T-helper 2 cell treated with Interferon-gamma antibody and Interleukin-4, amounts not matched to agents 5 μg/mL and 100 μg/mL, for 36 hours (primary cell): ENCODE data around the gene PAPOLA.
A peak's percentile ranks its signal among the peaks of the same experiment; 100 is the strongest.
"Not testable (repeated sequence)": the region's sequence is repeated elsewhere in the genome, so short reads cannot be mapped to it uniquely, and the experiment has no call there.

Experiments
- DNase-seq: peaks from one replicate; pipeline ENCODE4 v3.0.0; 2021; ENCODE audit warnings: low spot score
- H3K27ac Mint-ChIP-seq: one replicate; pipeline ENCODE4 v1.8.0; 2021; ENCODE audit warnings: mild to moderate bottlenecking, mixed read lengths
- H3K27me3 Mint-ChIP-seq: one replicate; pipeline ENCODE4 v1.8.0; 2021; ENCODE audit warnings: low read depth, mixed read lengths
- H3K36me3 Mint-ChIP-seq: one replicate; pipeline ENCODE4 v1.8.0; 2021; ENCODE audit warnings: low read depth, mixed read lengths
- H3K4me1 Mint-ChIP-seq: one replicate; pipeline ENCODE4 v1.8.0; 2021; ENCODE audit warnings: low read depth, mixed read lengths
- H3K4me3 Mint-ChIP-seq: one replicate; pipeline ENCODE4 v1.8.0; 2022; ENCODE audit warnings: mild to moderate bottlenecking, moderate library complexity, mixed read lengths
- H3K9me3 Mint-ChIP-seq: one replicate; pipeline ENCODE4 v1.8.0; 2021; ENCODE audit warnings: mixed read lengths

Gene PAPOLA

DNA sequence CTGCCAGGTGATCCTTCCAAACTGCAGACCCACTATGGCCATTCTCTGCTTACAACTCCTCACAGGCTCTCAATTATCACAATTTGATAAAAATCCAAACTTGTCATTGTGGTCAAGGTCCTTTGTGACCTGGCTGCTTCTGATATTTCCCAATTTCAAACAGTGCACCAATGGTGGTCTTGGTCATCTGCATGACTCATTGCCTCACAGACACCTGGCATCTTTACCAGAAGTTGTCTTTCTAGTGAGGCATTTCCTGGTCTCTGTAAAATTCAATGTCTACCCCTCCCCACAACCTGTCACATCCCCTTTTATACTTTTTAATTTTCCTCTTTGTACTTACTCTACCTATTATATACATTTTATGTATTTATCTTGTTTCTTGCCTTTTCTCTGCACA is 17.8 kb upstream of the PAPOLA start:
- peaks cover 12% of the 10 kb centered on the region for H3K27me3 Mint-ChIP-seq
- no peak overlapping the region for H3K27ac Mint-ChIP-seq
- H3K36me3 Mint-ChIP-seq, result no peaks in the 10 kb centered on the region

DNA sequence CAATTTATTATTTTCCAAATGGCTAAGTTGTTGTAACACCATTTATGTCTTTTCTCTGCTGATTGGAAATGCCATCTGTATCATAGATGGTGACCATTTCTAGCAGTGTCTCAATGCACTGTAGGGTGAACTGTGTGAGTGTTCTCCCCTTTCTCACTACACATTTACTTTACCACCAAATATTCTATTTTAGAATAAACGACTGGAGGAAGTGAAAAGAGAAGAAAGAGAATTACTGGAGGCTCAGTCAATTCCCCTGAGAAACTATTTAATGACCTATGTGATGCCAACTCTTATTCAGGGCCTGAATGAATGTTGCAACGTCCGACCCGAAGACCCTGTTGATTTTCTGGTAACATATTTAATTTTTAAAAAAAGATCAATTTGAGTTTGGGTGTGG is 15.5 kb upstream of the PAPOLA start:
- H3K36me3 Mint-ChIP-seq, result no peaks in the 10 kb centered on the region
- H3K27me3 Mint-ChIP-seq, result peaks cover 14% of the 10 kb centered on the region
- H3K4me1 Mint-ChIP-seq, result no peaks in the 10 kb centered on the region
- H3K27ac Mint-ChIP-seq, result no peak overlapping the region
- DNase-seq, result no peak
- no peak overlapping the region for H3K4me3 Mint-ChIP-seq
- no peaks in the 10 kb centered on the region for H3K9me3 Mint-ChIP-seq

More for the DNA sequence above, 17.8 kb upstream of the PAPOLA start:
- no peak for DNase-seq
- no peaks in the 10 kb centered on the region for H3K9me3 Mint-ChIP-seq
- H3K4me1 Mint-ChIP-seq, result no peaks in the 10 kb centered on the region
- H3K4me3 Mint-ChIP-seq, result no peak overlapping the region

DNA sequence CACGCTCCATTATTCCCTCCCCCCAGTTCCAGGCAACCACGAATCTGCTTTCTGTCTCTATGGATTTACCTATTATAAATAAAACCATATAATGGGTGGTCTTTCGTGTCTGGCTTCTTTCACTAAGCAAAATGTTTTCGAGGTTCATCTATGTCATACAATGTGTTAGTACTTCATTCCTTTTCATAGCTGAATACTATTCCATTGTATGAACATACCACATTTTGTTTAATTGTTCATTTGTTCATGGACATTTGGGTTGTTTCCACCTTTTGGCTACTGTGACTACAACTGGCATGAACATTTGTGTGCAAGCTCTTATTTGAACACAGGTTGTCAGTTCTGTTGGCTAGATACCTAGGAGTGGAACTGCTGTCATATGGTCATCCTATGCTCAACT is 12.9 kb upstream of the PAPOLA start:
- Mint-ChIP-seq H3K4me3 (no peak overlapping the region), H3K36me3 (no peaks in the 10 kb centered on the region), H3K27me3 (peaks cover 21% of the 10 kb centered on the region), H3K9me3 (no peaks in the 10 kb centered on the region), H3K4me1 (peaks cover 4% of the 10 kb centered on the region), H3K27ac (no peak overlapping the region)
- DNase-seq, result no peak

DNA sequence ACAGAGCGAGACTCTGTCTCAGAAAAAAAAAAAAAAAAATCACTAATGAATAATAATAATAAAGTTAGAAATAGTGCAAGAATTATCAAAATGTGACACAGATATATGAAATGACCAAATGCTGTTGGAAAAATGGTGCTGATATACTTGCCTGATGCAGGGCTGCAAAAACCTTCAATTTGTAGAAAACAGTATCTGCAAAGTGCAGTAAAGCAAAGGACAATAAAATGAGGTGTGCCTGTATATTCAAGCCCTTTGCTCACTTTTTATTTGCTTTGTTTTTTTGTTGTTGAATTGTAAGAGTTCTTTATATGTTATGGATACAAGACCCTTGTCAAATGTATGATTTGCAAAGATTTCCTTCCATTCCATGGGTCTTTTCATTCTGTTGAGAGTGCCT is 9.0 kb upstream of the PAPOLA start:
- no peaks in the 10 kb centered on the region for H3K36me3 Mint-ChIP-seq
- H3K4me3 Mint-ChIP-seq, result no peak overlapping the region
- no peak overlapping the region for H3K27ac Mint-ChIP-seq
- DNase-seq, result no peak
- H3K4me1 Mint-ChIP-seq, result peaks cover 14% of the 10 kb centered on the region
- H3K9me3 Mint-ChIP-seq, result no peaks in the 10 kb centered on the region
- H3K27me3 Mint-ChIP-seq, result peaks cover 30% of the 10 kb centered on the region

DNA sequence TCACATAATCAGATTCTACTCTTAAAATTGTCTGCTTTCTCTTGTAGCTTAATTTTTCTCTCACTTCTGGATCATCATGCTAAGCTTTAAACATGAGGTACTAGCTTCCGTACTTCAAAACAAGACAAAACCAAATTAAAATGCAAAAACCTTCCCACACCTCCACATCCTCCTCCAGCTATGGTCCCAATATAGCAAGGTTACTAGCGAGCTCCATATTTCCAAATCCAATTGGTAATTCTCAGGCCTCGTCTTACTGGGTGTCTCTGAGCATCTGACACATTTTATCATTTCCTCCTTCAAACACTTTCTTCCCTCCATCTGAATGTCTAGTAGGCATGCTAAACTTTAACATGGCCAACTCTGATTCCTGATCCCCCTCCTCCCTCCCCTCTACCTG is 7.9 kb upstream of the PAPOLA start:
- Mint-ChIP-seq H3K36me3 (no peaks in the 10 kb centered on the region), H3K4me3 (no peak overlapping the region), H3K27me3 (peaks cover 27% of the 10 kb centered on the region), H3K9me3 (no peaks in the 10 kb centered on the region), H3K4me1 (peaks cover 14% of the 10 kb centered on the region), H3K27ac (no peak overlapping the region)
- no peak for DNase-seq

DNA sequence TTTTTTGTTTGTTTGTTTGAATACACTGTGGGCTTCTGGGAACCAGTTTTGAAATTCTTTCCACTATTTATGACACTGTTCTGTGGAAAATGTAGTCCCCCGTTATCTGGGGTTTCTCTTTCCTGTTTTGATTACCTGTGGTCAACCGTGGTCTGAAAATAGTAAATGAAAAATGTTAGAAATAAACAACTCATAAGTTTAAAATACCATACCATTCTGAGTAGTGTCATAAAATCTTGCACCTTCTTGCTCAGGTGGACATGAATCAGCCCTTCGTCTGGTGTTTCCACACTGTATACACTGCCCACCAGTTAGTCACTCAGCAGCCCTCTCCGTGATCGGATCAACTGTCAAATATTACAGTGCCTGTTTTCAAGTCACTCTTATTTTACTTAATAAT is 5.1 kb upstream of the PAPOLA start:
- Mint-ChIP-seq H3K36me3 (no peaks in the 10 kb centered on the region), H3K9me3 (no peaks in the 10 kb centered on the region), H3K27me3 (peaks cover 26% of the 10 kb centered on the region), H3K4me3 (peak overlapping the region; percentile 8), H3K4me1 (peaks cover 19% of the 10 kb centered on the region), H3K27ac (no peak overlapping the region)
- no peak for DNase-seq

DNA sequence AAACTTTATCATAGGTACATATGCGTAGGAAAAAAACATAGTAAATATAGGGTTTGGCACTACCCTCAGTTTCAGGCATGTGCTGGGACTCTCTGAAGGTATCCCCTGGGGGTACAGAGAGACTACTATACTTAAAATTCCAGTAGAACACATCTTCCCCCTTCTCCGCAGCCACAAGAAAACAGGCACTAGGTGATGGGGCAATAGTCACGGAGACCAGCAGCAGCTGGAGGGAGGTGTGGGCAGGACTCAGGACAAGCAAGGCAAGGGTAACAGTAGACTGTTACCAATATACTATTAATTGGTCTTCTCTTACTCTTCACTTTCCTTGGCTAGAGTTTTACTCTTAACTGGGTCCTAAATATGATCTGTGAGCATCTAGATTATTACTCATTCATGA is 4.6 kb upstream of the PAPOLA start:
- no peak overlapping the region for H3K27ac Mint-ChIP-seq
- H3K36me3 Mint-ChIP-seq, result peaks cover 2% of the 10 kb centered on the region
- H3K4me3 Mint-ChIP-seq, result no peak overlapping the region
- peaks cover 19% of the 10 kb centered on the region for H3K4me1 Mint-ChIP-seq
- H3K27me3 Mint-ChIP-seq, result peaks cover 21% of the 10 kb centered on the region
- H3K9me3 Mint-ChIP-seq, result no peaks in the 10 kb centered on the region
- DNase-seq, result no peak

DNA sequence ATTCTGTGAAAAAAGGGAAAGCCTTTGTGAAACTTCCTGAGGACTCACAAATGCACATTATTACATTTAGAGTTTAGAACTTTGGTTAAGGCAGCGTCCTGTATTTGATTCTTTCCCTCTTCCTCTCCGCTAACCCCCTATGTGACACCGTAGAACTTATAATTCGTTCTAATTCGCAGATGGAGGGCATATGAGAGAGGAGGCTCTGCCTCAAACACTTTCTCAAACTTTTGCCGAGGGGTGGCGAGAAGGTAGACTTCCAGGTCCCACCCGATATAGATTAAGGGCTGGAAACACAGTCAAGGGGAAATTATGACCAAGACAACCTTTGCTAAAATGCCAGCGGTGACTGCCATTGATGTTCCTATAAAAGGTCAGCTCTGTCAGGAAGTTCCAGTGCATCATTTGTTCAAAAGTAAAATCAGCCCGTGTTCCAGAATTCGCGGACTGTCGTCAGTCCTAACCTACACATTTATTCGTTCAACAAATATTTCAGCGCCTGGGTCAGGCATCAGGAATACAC is 904 bp upstream of the PAPOLA start:
- peak overlapping the region; percentile 93 for H3K4me3 Mint-ChIP-seq
- peak; percentile 22 for DNase-seq
- peaks cover 8% of the 10 kb centered on the region for H3K27me3 Mint-ChIP-seq
- H3K9me3 Mint-ChIP-seq, result no peaks in the 10 kb centered on the region
- H3K27ac Mint-ChIP-seq, result peak overlapping the region; percentile 93
- peaks cover 28% of the 10 kb centered on the region for H3K36me3 Mint-ChIP-seq
- peaks cover 36% of the 10 kb centered on the region for H3K4me1 Mint-ChIP-seq

DNA sequence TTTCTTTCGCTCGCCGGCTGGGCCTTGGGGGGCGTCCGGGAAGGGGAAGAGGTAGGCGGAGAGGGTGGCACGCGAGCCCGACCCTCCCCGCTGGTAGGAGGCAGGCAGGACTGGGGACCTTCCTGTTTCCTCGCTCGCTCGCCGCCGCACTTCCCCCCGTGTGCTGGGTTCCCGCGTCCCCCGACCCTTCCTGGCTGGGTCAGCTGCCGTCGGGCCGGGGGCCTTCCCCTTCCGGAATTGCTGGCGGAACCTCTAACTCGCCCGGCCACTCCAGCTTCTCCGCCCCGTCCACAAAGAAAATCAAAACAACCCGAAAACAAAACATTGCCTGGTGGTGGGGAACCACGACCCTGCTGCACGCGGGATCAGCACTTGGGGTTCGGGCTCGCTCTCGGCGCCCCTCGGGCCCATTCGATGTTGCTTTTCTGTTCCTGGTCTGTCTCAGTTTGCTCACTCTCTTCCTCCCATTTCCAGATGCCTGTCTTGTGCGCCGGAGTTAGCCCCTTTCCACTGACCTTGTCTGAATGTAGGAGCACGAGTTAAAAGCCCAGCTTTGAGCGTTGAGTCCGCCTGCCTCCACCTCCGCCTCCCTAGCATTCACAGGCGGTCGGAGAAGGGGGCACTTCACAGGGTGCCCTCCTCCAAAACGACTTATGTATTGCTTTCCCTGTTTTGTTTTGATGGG is 581 bp downstream of the PAPOLA start:
- Mint-ChIP-seq H3K27ac (peak overlapping the region; percentile 93), H3K9me3 (no peaks in the 10 kb centered on the region), H3K36me3 (peaks cover 28% of the 10 kb centered on the region), H3K27me3 (peaks cover 8% of the 10 kb centered on the region), H3K4me3 (peak overlapping the region; percentile 93), H3K4me1 (peaks cover 29% of the 10 kb centered on the region)
- peak; percentile 39 for DNase-seq

DNA sequence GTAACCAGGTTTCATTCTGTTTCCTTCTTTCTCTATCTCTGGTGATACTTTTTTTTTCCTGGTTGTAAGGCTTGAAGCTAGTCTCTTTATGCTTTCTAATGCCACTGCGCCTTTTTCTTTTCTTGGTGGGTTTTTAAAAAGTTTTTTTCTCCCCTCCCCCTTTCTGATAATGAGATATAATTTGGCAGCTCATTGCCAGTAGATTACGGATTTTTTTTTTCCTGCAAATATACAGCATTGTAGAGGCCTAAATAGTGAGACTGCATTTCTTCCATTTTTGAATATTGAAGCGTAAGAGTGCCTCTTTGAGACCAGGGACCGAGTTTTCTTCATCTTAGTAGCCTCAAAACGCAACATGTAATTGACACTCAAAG is 1.1 kb downstream of the PAPOLA start:
- Mint-ChIP-seq H3K27ac (peak overlapping the region; percentile 93), H3K27me3 (peaks cover 3% of the 10 kb centered on the region), H3K36me3 (peaks cover 28% of the 10 kb centered on the region), H3K9me3 (no peaks in the 10 kb centered on the region), H3K4me1 (peaks cover 32% of the 10 kb centered on the region), H3K4me3 (peak overlapping the region; percentile 93)
- no peak for DNase-seq

DNA sequence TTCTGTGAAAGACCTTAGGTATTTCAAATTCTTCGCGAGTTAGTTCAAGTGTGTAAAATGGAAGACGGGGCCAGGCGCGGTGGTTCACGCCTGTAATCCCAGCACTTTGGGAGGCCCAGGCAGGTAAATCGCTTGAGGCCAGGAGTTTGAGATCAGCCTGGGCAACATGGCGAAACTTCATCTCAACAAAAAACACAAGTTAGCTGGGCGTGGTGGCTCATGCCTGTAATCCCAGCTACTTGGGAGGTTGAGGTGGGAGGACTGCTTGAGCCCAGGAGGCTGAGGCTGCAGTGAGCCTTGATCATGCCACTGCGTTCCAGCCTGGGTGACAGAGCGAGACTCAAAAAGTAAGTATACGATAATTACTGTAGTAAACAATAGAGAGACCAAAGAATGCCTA is 2.2 kb downstream of the PAPOLA start:
- peak overlapping the region; percentile 93 for H3K4me3 Mint-ChIP-seq
- H3K27ac Mint-ChIP-seq, result peak overlapping the region; percentile 26
- H3K9me3 Mint-ChIP-seq, H3K27me3 Mint-ChIP-seq, DNase-seq: not testable (repeated sequence)
- H3K4me1 Mint-ChIP-seq, result peaks cover 36% of the 10 kb centered on the region
- peaks cover 28% of the 10 kb centered on the region for H3K36me3 Mint-ChIP-seq

DNA sequence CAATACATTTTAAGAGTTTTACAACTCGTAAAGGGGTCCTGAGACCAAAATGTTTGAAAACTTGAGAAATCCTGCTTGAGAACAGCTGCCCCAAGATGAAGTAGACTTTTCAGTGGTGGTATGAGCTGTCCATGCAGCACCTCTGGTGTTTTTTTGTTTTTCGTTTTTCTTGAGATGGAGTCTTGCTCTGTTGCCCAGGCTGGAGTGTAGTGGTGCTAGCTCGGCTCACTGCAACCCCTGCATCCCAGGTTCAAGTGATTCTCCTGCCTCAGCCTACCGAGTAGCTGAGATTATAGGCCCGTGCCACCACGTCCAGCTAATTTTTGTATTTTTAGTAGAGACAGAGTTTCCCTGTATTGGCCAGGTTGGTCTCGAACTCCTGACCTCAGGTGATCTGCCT is 5.5 kb downstream of the PAPOLA start:
- Mint-ChIP-seq H3K4me1 (peaks cover 43% of the 10 kb centered on the region), H3K9me3 (no peaks in the 10 kb centered on the region), H3K4me3 (no peak overlapping the region), H3K27ac (no peak overlapping the region), H3K27me3 (no peaks in the 10 kb centered on the region), H3K36me3 (peaks cover 26% of the 10 kb centered on the region)
- no peak for DNase-seq

DNA sequence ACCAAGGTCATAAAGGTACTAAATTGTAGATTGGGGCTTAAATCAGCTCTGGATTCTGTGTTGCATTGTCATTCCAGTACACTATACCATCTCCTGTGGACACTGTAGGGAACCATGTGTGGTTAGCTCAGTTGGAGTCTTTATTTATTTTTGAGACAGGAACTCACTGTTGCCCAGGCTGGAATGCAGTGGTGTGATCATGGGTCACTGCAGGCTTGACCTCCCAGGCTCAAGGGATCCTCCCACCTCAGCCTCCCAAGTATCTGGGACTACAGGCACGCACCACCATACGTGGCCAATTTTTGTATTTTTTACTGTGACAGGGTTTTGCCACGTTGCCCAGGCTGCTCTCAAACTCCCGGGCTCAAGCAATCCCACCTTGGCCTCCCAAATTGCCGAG is 6.7 kb downstream of the PAPOLA start:
- H3K4me1 Mint-ChIP-seq, result peaks cover 41% of the 10 kb centered on the region
- peaks cover 15% of the 10 kb centered on the region for H3K36me3 Mint-ChIP-seq
- H3K9me3 Mint-ChIP-seq, result no peaks in the 10 kb centered on the region
- H3K4me3 Mint-ChIP-seq, result no peak overlapping the region
- no peak overlapping the region for H3K27ac Mint-ChIP-seq
- DNase-seq, result no peak
- H3K27me3 Mint-ChIP-seq, result no peaks in the 10 kb centered on the region

DNA sequence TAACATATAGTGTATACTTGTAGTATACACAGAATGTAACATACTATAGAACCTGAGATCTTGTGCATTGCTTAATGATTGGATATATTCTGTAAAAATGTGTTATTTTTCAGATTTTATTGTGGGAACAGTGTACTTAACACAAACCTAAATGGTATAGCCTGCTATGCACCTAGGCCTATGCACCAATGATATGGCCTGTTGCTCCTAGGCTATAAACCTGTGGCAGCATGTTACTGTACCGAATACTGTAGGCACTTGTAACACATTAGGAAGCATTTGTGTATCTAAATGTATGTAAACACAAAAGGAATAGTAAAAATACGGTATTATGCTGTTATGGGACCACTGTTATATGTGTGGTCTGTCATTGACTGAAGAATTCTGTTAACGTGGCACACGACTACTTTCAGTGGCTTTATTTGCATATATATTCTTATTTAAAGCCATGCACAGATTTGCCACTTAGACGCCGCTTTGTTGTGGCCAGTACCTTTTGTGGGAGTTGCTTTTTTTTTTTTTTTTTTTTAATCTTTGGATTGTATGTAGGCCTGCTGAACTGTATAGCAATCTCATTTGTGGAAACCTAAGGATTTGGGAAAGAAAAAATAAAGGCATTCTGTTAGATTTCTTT is 7.4 kb downstream of the PAPOLA start:
- Mint-ChIP-seq H3K27me3 (no peaks in the 10 kb centered on the region), H3K4me1 (peaks cover 38% of the 10 kb centered on the region), H3K27ac (no peak overlapping the region), H3K4me3 (no peak overlapping the region), H3K9me3 (no peaks in the 10 kb centered on the region), H3K36me3 (peaks cover 9% of the 10 kb centered on the region)
- no peak for DNase-seq
